Natural killer cell (primary cell): ENCODE measurements around the gene KLHL22. TPM values are rescaled to one million over a fixed set of nuclear protein-coding genes. Genes with fewer than 3 reads are reported as not detected.

Experiments
- ATAC-seq, 3 donors: fragments of 150-1000 bp in 2 of 3; fragments of 200-7000 bp in 1 of 3; cut with Tn5 transposase; 1 replicate in 1 of 3; 2 replicates in 2 of 3; pipeline ENCODE4 v1.10.0; 2021; ENCODE audit warnings: mild to moderate bottlenecking in 2 of 3, moderate library complexity in 2 of 3
- DNase-seq, 2 donors: peaks; one replicate each; pipeline versions ENCODE4 v3.0.0 to v3.0.0-alpha.2; 2013 to 2021; ENCODE audit warnings: mixed read lengths in 1 of 2
- H3K27ac ChIP-seq: one replicate; pipeline ENCODE4 v1.5.1; 2013; ENCODE audit warnings: mild to moderate bottlenecking, low read length
- H3K27me3 ChIP-seq: one replicate; pipeline ENCODE4 v1.6.1; 2013; ENCODE audit warnings: low read length; ENCODE audit not compliant: control insufficient read depth, insufficient read depth
- H3K36me3 ChIP-seq: one replicate; pipeline ENCODE4 v1.6.1; 2013; ENCODE audit warnings: low read length; ENCODE audit not compliant: control insufficient read depth, insufficient read depth
- H3K4me1 ChIP-seq: one replicate; pipeline ENCODE4 v1.6.1; 2013; ENCODE audit warnings: low read length; ENCODE audit not compliant: control insufficient read depth, insufficient read depth
- H3K4me3 ChIP-seq: one replicate; pipeline ENCODE4 v1.5.1; 2013; ENCODE audit warnings: low read length
- H3K9me3 ChIP-seq: one replicate; pipeline ENCODE4 v1.6.1; 2013; ENCODE audit warnings: low read length; ENCODE audit not compliant: control insufficient read depth, insufficient read depth
- H3K27ac Mint-ChIP-seq, 2 donors: one replicate each; pipeline ENCODE4 v1.8.0; 2022; ENCODE audit warnings: mild to moderate bottlenecking in 2 of 2, mixed read lengths in 2 of 2, moderate library complexity in 1 of 2
- H3K27me3 Mint-ChIP-seq, 2 donors: one replicate each; pipeline ENCODE4 v1.8.0; 2022; ENCODE audit warnings: low read depth in 2 of 2, mixed read lengths in 2 of 2
- H3K36me3 Mint-ChIP-seq: one replicate; pipeline ENCODE4 v1.8.0; 2022; ENCODE audit warnings: mixed read lengths
- H3K4me1 Mint-ChIP-seq, 2 donors: one replicate each; pipeline ENCODE4 v1.8.0; 2022; ENCODE audit warnings: mixed read lengths in 2 of 2
- H3K4me3 Mint-ChIP-seq: one replicate; pipeline ENCODE4 v1.8.0; 2022; ENCODE audit warnings: mild to moderate bottlenecking, moderate library complexity, mixed read lengths
- H3K9me3 Mint-ChIP-seq, 2 donors: one replicate each; pipeline ENCODE4 v1.8.0; 2022; ENCODE audit warnings: mixed read lengths in 2 of 2
- WGBS: methylation state at CpG from one replicate; pipeline ENCODE4 v1.1.7; 2013; ENCODE audit warnings: missing lambda C conversion rate; ENCODE audit not compliant: insufficient coverage; 5-methylcytosine and 5-hydroxymethylcytosine counted together
- intact Hi-C: fragments of 100-400 bp; cut with micrococcal nuclease; formaldehyde crosslinking; loops from one replicate; pipeline ENCODE4 v1.14.2; 2022
- total RNA-seq, 4 donors: library from RNA; stranded (reverse); fragments of 120-200 nt in 1 of 4; gene quantifications; one replicate each; pipeline versions ENCODE4 v1.2.3 to v1.2.4, GENCODE V29; 2013 to 2022
- TF ChIP-seq, protein P1 (sequence below): fragments of 200-600 bp; IDR thresholded peaks from one replicate; pipeline ENCODE4 v1.8.0; 2022; ENCODE audit warnings: antibody characterized with exemption

KLHL22 gene
- total RNA-seq, 3 donors from 2014 or later (not counting 1 experiment from before 2014, with no cell fraction given): 26.5 to 53.0 (median 31.0) TPM

DNA sequence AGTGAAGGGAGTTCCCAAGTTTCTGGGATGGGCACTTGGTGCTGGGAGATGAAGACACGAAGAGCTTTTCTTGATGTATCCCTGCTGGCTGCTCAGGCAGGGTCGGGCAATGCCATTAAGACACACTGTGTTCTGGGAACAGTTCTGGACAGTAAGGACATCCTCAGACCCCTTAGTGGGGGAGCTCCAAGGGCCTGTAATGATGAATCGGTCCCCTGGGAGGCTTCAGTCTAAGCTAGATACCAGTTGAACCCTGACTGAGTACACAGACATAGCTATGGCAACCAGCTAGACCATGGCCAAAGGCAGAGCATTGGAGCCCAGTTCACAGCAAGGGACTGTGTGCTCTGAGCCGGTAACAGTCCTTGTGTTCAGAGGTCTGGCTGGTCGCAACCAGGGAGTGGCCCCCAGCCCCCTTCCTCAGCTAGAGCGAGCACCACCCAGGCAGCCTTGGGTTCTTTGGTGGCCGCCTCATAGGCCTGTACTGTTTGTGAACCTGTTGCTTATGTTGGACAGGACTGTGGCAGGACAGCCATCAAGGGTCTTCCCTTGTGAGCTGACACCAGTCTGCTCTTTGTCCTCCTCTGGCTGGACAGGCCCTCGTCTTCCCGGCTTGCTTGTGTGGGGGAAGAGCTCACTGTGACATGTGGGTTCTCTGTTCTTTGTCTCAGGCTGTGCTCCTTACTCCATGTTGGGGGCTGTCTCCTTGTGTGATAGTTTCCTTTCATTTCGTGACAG is 36.8 kb upstream of the KLHL22 start:
- Mint-ChIP-seq H3K27me3 (no peaks in the 10 kb centered on the region), H3K9me3 (no peaks in the 10 kb centered on the region), H3K27ac (peak overlapping the region; percentile 82 to 93), H3K4me3 (peak overlapping the region; percentile 86), H3K4me1 (peaks cover 50 to 81% of the 10 kb centered on the region in 2 donors), H3K36me3 (no peaks in the 10 kb centered on the region)
- H3K36me3 ChIP-seq: peaks cover 32% of the 10 kb centered on the region
- DNase-seq: peak in 1 of 2 donors; percentile 4
- H3K4me1 ChIP-seq: peaks cover 63% of the 10 kb centered on the region
- TF ChIP-seq, protein P1, sequence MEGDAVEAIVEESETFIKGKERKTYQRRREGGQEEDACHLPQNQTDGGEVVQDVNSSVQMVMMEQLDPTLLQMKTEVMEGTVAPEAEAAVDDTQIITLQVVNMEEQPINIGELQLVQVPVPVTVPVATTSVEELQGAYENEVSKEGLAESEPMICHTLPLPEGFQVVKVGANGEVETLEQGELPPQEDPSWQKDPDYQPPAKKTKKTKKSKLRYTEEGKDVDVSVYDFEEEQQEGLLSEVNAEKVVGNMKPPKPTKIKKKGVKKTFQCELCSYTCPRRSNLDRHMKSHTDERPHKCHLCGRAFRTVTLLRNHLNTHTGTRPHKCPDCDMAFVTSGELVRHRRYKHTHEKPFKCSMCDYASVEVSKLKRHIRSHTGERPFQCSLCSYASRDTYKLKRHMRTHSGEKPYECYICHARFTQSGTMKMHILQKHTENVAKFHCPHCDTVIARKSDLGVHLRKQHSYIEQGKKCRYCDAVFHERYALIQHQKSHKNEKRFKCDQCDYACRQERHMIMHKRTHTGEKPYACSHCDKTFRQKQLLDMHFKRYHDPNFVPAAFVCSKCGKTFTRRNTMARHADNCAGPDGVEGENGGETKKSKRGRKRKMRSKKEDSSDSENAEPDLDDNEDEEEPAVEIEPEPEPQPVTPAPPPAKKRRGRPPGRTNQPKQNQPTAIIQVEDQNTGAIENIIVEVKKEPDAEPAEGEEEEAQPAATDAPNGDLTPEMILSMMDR: no peak
- H3K27ac ChIP-seq: peak overlapping the region; percentile 27
- intact Hi-C loops: no loop called here
- 84% methylated on average over 10 of the region's 10 CpGs for WGBS
- H3K27me3 ChIP-seq: no peaks in the 10 kb centered on the region
- ATAC-seq: peak in 2 of 3 donors; percentile 11 to 21
- H3K9me3 ChIP-seq: no peaks in the 10 kb centered on the region
- H3K4me3 ChIP-seq: no peak overlapping the region

DNA sequence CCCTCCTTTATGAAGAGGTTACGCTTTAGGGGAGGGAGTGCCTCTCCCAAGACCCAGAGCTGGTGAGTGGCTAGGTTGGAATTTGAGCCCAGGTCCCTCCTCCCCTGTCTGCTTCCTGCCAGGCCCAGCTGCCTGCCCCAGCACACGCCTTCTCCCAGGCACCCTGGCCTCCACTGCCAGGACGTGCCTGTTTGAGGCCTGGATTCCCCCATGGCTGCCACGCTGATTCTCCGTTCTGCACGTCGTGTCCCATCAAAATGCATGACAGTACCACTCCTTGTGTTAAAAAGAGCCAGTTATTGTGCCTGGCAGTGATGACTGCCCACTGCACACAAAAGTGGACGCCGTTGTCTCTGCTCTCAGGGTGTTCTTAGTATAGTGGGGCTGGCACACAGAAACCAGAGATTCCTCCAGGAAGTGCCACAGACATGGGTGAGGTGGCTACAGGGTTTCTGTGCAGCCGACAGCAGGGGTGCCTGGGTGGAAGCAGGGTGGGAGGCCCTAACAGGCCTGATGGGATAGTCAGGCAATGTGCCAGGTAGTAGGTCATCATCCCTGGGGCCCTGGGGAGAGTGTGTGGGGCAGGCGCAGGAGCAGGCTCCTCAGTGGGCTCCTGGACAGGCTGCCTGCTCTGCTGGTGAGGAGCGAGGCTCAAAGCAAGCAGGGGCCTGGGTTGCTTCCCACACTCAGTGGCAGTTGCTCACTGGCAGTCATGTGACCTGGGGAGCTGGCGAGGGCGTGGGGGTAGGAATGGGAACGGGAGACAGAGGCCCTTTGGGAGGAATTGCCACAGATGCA is 36.0 kb upstream of the KLHL22 start:
- Mint-ChIP-seq H3K4me1 (peaks cover 52 to 80% of the 10 kb centered on the region in 2 donors), H3K36me3 (no peaks in the 10 kb centered on the region), H3K27me3 (no peaks in the 10 kb centered on the region), H3K9me3 (no peaks in the 10 kb centered on the region), H3K27ac (peak overlapping the region; percentile 82 to 93), H3K4me3 (peak overlapping the region; percentile 52)
- Histone ChIP-seq H3K27me3 (no peaks in the 10 kb centered on the region), H3K9me3 (no peaks in the 10 kb centered on the region), H3K4me1 (peaks cover 55% of the 10 kb centered on the region), H3K36me3 (peaks cover 30% of the 10 kb centered on the region), H3K4me3 (no peak overlapping the region), H3K27ac (no peak overlapping the region)
- DNase-seq (peak in 1 of 2 donors; percentile 9), ATAC-seq (no peak)
- TF ChIP-seq, protein P1: no peak
- intact Hi-C loops: no loop called here
- WGBS: 88% methylated on average over 14 of the region's 15 CpGs

DNA sequence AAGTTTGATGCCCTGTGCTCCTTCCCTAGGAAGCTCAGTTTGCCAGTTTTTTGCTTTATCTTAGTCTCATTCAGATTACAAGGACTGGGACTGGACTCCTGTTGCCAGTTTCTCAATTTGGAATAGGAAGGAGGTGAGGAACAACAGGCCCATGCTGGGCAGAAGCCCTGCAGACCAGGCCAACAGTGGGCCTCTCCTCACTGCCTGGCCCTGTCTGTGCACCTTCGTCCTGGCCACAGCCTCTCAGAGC is 35.5 kb upstream of the KLHL22 start:
- 100% methylated on average over 1 of the region's 1 CpG for WGBS
- Histone ChIP-seq H3K9me3 (no peaks in the 10 kb centered on the region), H3K27ac (no peak overlapping the region), H3K4me3 (no peak overlapping the region), H3K4me1 (peaks cover 55% of the 10 kb centered on the region), H3K36me3 (peaks cover 29% of the 10 kb centered on the region), H3K27me3 (no peaks in the 10 kb centered on the region)
- peak overlapping the region; percentile 82 to 93 for H3K27ac Mint-ChIP-seq
- H3K4me1 Mint-ChIP-seq: peaks cover 52 to 80% of the 10 kb centered on the region in 2 donors
- H3K36me3 Mint-ChIP-seq: no peaks in the 10 kb centered on the region
- no peaks in the 10 kb centered on the region for H3K9me3 Mint-ChIP-seq
- no peak overlapping the region for H3K4me3 Mint-ChIP-seq
- DNase-seq (no peak), ATAC-seq (no peak)
- H3K27me3 Mint-ChIP-seq: no peaks in the 10 kb centered on the region
- intact Hi-C loops: no loop called here
- TF ChIP-seq, protein P1: no peak
